Posterior cingulate gyrus (tissue), 11 donors: ENCODE data around the gene PPM1L.

Experiments
- DNase-seq, 10 donors: peaks; one replicate each; pipeline versions ENCODE4 v3.0.0 to v3.0.0-alpha.2; 2020 to 2021; ENCODE audit warnings: mixed read lengths in 3 of 10
- intact Hi-C: fragments of 100-400 bp; cut with DNase I; formaldehyde crosslinking; loops from one replicate; pipeline ENCODE4 v1.15.1; 2023

Gene PPM1L

GRCh38 chr3:160916472-160916871 lies 160.4 kb downstream of the PPM1L start:
- no peak for DNase-seq
- intact Hi-C loops, result no loop called here

GRCh38 chr3:160919942-160920341 lies 163.9 kb downstream of the PPM1L start:
- intact Hi-C loops, result no loop called here
- DNase-seq, result peak in 1 of 10 donors; percentile 64

GRCh38 chr3:160921020-160921635 lies 165.1 kb downstream of the PPM1L start:
- DNase-seq, result peak in 2 of 10 donors; percentile 12 to 25
- intact Hi-C loops, result no loop called here

- no peak for DNase-seq
- intact Hi-C loops, result loop anchor here (5.0 kb wide), 1 partner anchor 167 kb away; the partner anchor contains the start of gene PPM1L
Observed at GRCh38 chr3:160924776-160925175, 168.7 kb downstream of the PPM1L start.

- intact Hi-C loops, result loop anchor here (5.0 kb wide), 1 partner anchor 170 kb away; the partner anchor contains the start of gene PPM1L
- DNase-seq, result no peak
Observed at GRCh38 chr3:160927620-160928019, 171.6 kb downstream of the PPM1L start.

GRCh38 chr3:160928183-160928726 lies 172.2 kb downstream of the PPM1L start:
- no peak for DNase-seq
- intact Hi-C loops, result loop anchor here (5.0 kb wide), 1 partner anchor 171 kb away; the partner anchor contains the start of gene PPM1L

GRCh38 chr3:160929595-160929994 lies 173.6 kb downstream of the PPM1L start:
- DNase-seq, result peak in 6 of 10 donors; percentile 11 to 89 (median 50)
- intact Hi-C loops, result loop anchor here (5.0 kb wide), 1 partner anchor 172 kb away; the partner anchor contains the start of gene PPM1L

GRCh38 chr3:160931474-160931873 lies 175.4 kb downstream of the PPM1L start:
- intact Hi-C loops, result no loop called here
- DNase-seq, result no peak

- intact Hi-C loops, result no loop called here
- DNase-seq, result no peak
Observed at GRCh38 chr3:160935413-160936095, 179.5 kb downstream of the PPM1L start.

GRCh38 chr3:160941885-160942494 lies 186.0 kb downstream of the PPM1L start:
- peak in 5 of 10 donors; percentile 27 to 78 (median 70) for DNase-seq

GRCh38 chr3:160943996-160944395 lies 188.0 kb downstream of the PPM1L start:
- intact Hi-C loops, result loop anchor here (5.0 to 10.0 kb wide), 2 partner anchors 187 to 481 kb away; partner anchors contain the start of gene PPM1L
- no peak for DNase-seq

More at GRCh38 chr3:160941885-160942494, 186.0 kb downstream of the PPM1L start:
- intact Hi-C loops, result loop anchor here (1.0 to 10.0 kb wide), 3 partner anchors 185 to 483 kb away; partner anchors contain the start of gene PPM1L

- DNase-seq, result no peak
- intact Hi-C loops, result loop anchor here (10.0 kb wide), 1 partner anchor 479 kb away; no protein-coding TSS in a partner anchor
Observed at GRCh38 chr3:160945336-160945735, 189.3 kb downstream of the PPM1L start.

GRCh38 chr3:160948273-160948672 lies 192.2 kb downstream of the PPM1L start:
- intact Hi-C loops, result loop anchor here (10.0 kb wide), 1 partner anchor 477 kb away; no protein-coding TSS in a partner anchor
- DNase-seq, result no peak

GRCh38 chr3:160949460-160949859 lies 193.4 kb downstream of the PPM1L start:
- intact Hi-C loops, result loop anchor here (10.0 kb wide), 1 partner anchor 475 kb away; no protein-coding TSS in a partner anchor
- no peak for DNase-seq

GRCh38 chr3:160950542-160950941 lies 194.5 kb downstream of the PPM1L start:
- DNase-seq, result no peak
- intact Hi-C loops, result no loop called here

- intact Hi-C loops, result no loop called here
Observed at GRCh38 chr3:160950954-160951353, 194.9 kb downstream of the PPM1L start.

GRCh38 chr3:160951642-160952487 lies 195.8 kb downstream of the PPM1L start:
- intact Hi-C loops, result no loop called here
- no peak for DNase-seq

More at GRCh38 chr3:160950954-160951353, 194.9 kb downstream of the PPM1L start:
- no peak for DNase-seq

GRCh38 chr3:160953686-160954085 lies 197.7 kb downstream of the PPM1L start:
- intact Hi-C loops, result no loop called here
- no peak for DNase-seq

- intact Hi-C loops, result no loop called here
- no peak for DNase-seq
Observed at GRCh38 chr3:160956785-160957184, 200.8 kb downstream of the PPM1L start.

GRCh38 chr3:160960568-160960967 lies 204.5 kb downstream of the PPM1L start:
- DNase-seq, result no peak
- intact Hi-C loops, result no loop called here
